Suprapubic skin (tissue), 4 donors: ENCODE data around the gene EFCAB6.

Experiments
- POLR2A ChIP-seq, 2 donors: fragments of 450-650 bp; IDR thresholded peaks; one replicate each; pipeline ENCODE4 v1.6.1; 2017; ENCODE audit warnings: antibody characterized with exemption in 2 of 2, mild to moderate bottlenecking in 2 of 2, moderate library complexity in 2 of 2
- POLR2AphosphoS5 ChIP-seq, 3 donors: sonication (generic); formaldehyde crosslinking; IDR thresholded peaks; one replicate each; pipeline ENCODE4 v1.6.1; 2017; ENCODE audit warnings: antibody characterized with exemption in 3 of 3

- TF ChIP-seq POLR2AphosphoS5 (IDR thresholded peaks at IDR 0.05): no peak
- no peak for TF ChIP-seq POLR2A (IDR thresholded peaks at IDR 0.05)
Measured at GRCh38 chr22:43707648-43708047, 104.5 kb downstream of the EFCAB6 start.
